Common myeloid progenitor, CD34-positive (primary cell): Measurements from ENCODE around the gene OS9.

ENCODE experiments used
- CTCF ChIA-PET: fragments of 350-600 bp; sonication (Branson Sonifier 250); formaldehyde crosslinking; loops from one replicate; lab custom pipeline; 2021; ENCODE audit warnings: antibody characterized with exemption; lab: Charles Lee
- POLR2A ChIA-PET: fragments of 350-600 bp; sonication (Branson Sonifier 250); formaldehyde crosslinking; loops from one replicate; lab custom pipeline; 2021; ENCODE audit warnings: antibody characterized with exemption; lab: Charles Lee
- DNase-seq, 3 donors: peaks; one replicate each; pipeline versions ENCODE4 v3.0.0 to v3.0.0-alpha.2; 2013
- H3K27ac ChIP-seq, 2 experiments: 1 replicate in 1 of 2; 2 replicates in 1 of 2; pipeline ENCODE4 v1.7.0; 2013; ENCODE audit warnings: inconsistent platforms in 2 of 2, low read length in 2 of 2, mild to moderate bottlenecking in 2 of 2, low read depth in 1 of 2, moderate library complexity in 1 of 2; ENCODE audit not compliant: severe bottlenecking in 2 of 2, insufficient read depth in 1 of 2, poor library complexity in 1 of 2
- H3K27me3 ChIP-seq, 5 experiments: replicated peaks in 2 of 5; 1 replicate in 3 of 5; 2 replicates in 2 of 5; pipeline versions ENCODE4 v1.6.1 to v1.7.0; 2013; ENCODE audit warnings: low read length in 4 of 5, mild to moderate bottlenecking in 2 of 5, moderate library complexity in 2 of 5, inconsistent platforms in 1 of 5; ENCODE audit not compliant: insufficient read depth in 5 of 5, control insufficient read depth in 4 of 5
- H3K36me3 ChIP-seq, 4 experiments: 1 replicate in 2 of 4; 2 replicates in 2 of 4; pipeline versions ENCODE4 v1.6.1 to v1.7.0; 2013; ENCODE audit warnings: low read length in 3 of 4, control low read depth in 1 of 4, mild to moderate bottlenecking in 1 of 4; ENCODE audit not compliant: control insufficient read depth in 4 of 4, insufficient read depth in 4 of 4
- H3K4me1 ChIP-seq, 4 experiments: 1 replicate in 3 of 4; 2 replicates in 1 of 4; pipeline versions ENCODE4 v1.6.1 to v1.7.1; 2013; ENCODE audit warnings: low read length in 3 of 4, mild to moderate bottlenecking in 3 of 4, control low read depth in 1 of 4, inconsistent platforms in 1 of 4, moderate library complexity in 1 of 4; ENCODE audit not compliant: control insufficient read depth in 4 of 4, insufficient read depth in 4 of 4; ENCODE audit errors: control extremely low read depth in 1 of 4
- H3K4me3 ChIP-seq, 7 experiments: 1 replicate in 4 of 7; 2 replicates in 3 of 7; pipeline versions ENCODE4 v1.5.1 to v1.7.0; 2013; ENCODE audit warnings: mild to moderate bottlenecking in 7 of 7, low read length in 6 of 7, moderate library complexity in 6 of 7, inconsistent platforms in 2 of 7, low read depth in 2 of 7, control low read depth in 1 of 7; ENCODE audit not compliant: insufficient read depth in 4 of 7, control insufficient read depth in 1 of 7; ENCODE audit errors: extremely low read depth in 1 of 7
- H3K9me3 ChIP-seq, 5 experiments: 1 replicate in 4 of 5; 2 replicates in 1 of 5; pipeline versions ENCODE4 v1.6.1 to v1.7.1; 2013; ENCODE audit warnings: low read length in 4 of 5, mild to moderate bottlenecking in 2 of 5, inconsistent platforms in 1 of 5, low read depth in 1 of 5, moderate library complexity in 1 of 5; ENCODE audit not compliant: control insufficient read depth in 4 of 5, insufficient read depth in 2 of 5; ENCODE audit errors: control extremely low read depth in 1 of 5
- WGBS: methylation state at CpG from one replicate; pipeline ENCODE4 v1.1.5; 2013; ENCODE audit not compliant: insufficient coverage; 5-methylcytosine and 5-hydroxymethylcytosine counted together

OS9 gene

DNA sequence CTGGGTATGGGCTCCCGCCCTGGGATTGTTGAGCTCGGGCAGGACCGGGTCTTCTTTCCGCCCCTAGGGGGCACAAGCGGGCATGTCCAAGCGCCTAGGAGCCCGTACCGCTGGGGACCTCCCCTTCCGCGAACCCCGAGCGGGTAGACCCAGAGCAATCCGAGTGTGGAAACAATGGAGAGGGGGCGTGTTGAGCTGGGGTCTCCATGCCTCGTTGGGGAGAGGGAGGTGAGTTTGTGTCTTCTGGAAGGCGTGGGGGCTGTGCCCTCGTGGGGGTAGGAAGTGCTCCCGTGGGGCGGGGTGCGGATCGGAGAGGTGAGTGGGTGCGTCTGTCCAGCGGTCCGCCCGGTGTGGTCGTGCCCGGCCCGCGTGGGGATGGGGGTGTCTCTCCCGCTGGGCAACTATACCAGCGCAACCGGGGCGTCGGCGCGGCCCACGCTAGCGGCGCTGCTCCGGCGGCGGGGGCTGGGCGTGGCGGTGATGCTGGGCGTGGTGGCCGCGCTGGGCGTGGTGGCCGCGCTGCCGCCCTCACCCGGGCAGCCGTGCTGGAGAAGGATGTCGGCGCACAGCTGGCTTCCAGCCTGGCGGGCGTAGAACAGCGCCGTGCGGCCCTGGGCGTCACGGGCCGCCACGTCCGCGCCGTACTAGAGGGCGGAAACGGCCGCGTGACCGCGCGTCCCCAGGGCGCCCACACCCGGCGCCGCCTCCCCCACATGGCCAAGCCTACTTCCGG, 32.4 kb downstream of the OS9 start:
- Histone ChIP-seq H3K4me1 (peaks cover 0 to 2% (median 0%) of the 10 kb centered on the region in 4 experiments), H3K27ac (no peak overlapping the region), H3K36me3 (peaks cover 9 to 82% (median 51%) of the 10 kb centered on the region in 4 experiments), H3K9me3 (no peaks in the 10 kb centered on the region), H3K27me3 (no peaks in the 10 kb centered on the region), H3K4me3 (peak overlapping the region in 1 of 7 experiments; percentile 43)
- DNase-seq: peak; percentile 22 to 65 (median 62)
- ChIA-PET CTCF (interaction anchor here (1.0 to 2.7 kb wide), 3 partner anchors 13 to 145 kb away, joined by 3 to 11 read pairs (median 10); partner anchors contain the start of gene AGAP2), POLR2A (no interaction called here)
- 93% methylated on average over 50 of the region's 79 CpGs for WGBS

GRCh38 chr12:57726884-57727757, 33.2 kb downstream of the OS9 start:
- ChIA-PET CTCF (interaction anchor here (1.5 to 2.7 kb wide), 3 partner anchors 12 to 28 kb away, joined by 4 to 11 read pairs (median 10); partner anchors contain the start of gene AGAP2), POLR2A (no interaction called here)
- no peak for DNase-seq
- Histone ChIP-seq H3K4me3 (no peak overlapping the region), H3K36me3 (peaks cover 4 to 82% (median 51%) of the 10 kb centered on the region in 4 experiments), H3K4me1 (peaks cover 0 to 2% (median 0%) of the 10 kb centered on the region in 4 experiments), H3K27ac (no peak overlapping the region), H3K9me3 (no peaks in the 10 kb centered on the region), H3K27me3 (no peaks in the 10 kb centered on the region)
- 98% methylated on average over 61 of the region's 76 CpGs for WGBS

DNA sequence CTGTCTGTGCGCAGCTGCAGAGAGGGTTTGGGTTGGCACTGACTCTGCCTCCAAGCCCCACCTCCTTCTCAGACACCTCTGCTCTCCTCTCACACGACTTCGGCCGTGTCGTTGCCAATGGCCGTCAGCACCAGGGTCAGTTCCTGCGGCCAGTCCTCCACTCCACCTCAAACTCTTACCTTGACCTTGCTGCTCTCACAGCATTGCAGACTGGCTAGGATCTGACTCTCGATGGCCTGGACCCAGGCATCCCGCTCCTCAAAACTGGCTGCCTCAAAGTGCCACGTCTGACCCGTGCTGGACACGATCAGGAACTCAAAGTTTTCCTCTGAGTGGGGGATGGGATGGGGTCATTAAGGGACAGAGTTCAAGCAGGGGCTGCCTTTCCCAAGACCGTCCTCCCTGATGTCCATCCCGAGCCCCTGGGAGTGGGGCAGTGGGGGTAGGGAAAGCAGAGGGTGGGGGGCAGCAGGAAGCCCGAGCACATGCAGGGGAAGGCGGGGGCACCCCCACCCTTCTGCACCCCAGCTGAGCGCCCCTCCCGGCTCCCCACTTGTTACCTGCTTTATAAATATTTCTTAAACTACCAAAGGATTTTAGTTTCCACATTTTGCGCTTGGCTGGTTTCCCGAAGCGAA, 33.9 kb downstream of the OS9 start:
- no peak overlapping the region for H3K4me3 ChIP-seq
- POLR2A ChIA-PET: interaction anchor here (0.7 kb wide), 1 partner anchor 14 kb away, joined by 4 read pairs; no protein-coding TSS in a partner anchor
- peaks cover 8 to 86% (median 56%) of the 10 kb centered on the region in 4 experiments for H3K36me3 ChIP-seq
- no peaks in the 10 kb centered on the region for H3K9me3 ChIP-seq
- H3K27me3 ChIP-seq: no peaks in the 10 kb centered on the region
- WGBS: over 99% methylated on average over 10 of the region's 21 CpGs
- no peak for DNase-seq
- CTCF ChIA-PET: interaction anchor here (1.5 to 2.7 kb wide), 4 partner anchors 11 to 29 kb away, joined by 4 to 10 read pairs (median 6); partner anchors contain the start of gene AGAP2
- H3K4me1 ChIP-seq: peaks cover 0 to 2% (median 0%) of the 10 kb centered on the region in 4 experiments
- no peak overlapping the region for H3K27ac ChIP-seq

DNA sequence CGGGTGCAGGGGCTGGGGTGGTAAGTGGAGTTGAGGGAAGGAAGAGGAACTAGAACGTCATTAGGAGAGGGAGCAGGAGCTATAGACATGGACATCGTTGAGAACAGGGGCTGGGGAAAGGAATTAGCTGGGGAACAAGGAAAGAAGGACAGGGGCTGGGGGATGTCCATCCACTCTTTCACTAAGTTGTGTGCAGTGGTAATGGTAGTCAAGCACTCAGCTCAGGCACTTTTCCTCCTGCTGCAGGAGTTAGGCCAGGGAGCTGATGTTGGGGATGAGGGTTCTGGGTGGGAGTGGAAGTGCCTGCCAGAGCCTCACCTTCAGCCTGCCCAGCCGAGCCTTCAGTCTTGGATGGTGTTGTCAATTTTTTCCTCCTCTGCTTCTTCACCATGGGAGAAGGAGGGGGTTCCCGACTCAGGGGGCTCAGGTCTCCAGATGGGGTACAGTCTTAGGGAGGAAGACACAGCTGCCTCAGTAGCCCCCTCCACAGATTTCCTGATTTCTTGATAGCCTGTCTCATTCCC, 35.5 kb downstream of the OS9 start:
- POLR2A ChIA-PET: no interaction called here
- Histone ChIP-seq H3K4me1 (peaks cover 0 to 2% (median 0%) of the 10 kb centered on the region in 4 experiments), H3K4me3 (no peak overlapping the region), H3K27me3 (no peaks in the 10 kb centered on the region), H3K9me3 (no peaks in the 10 kb centered on the region), H3K36me3 (peaks cover 12 to 90% (median 70%) of the 10 kb centered on the region in 4 experiments), H3K27ac (no peak overlapping the region)
- WGBS: 65% methylated on average over 3 of the region's 5 CpGs
- DNase-seq: no peak
- CTCF ChIA-PET: interaction anchor here (0.6 to 2.7 kb wide), 4 partner anchors 12 to 481 kb away, joined by 3 to 9 read pairs (median 4); no protein-coding TSS in a partner anchor

GRCh38 chr12:57730336-57731067, 36.6 kb downstream of the OS9 start:
- no peaks in the 10 kb centered on the region for H3K9me3 ChIP-seq
- H3K36me3 ChIP-seq: peaks cover 14 to 95% (median 79%) of the 10 kb centered on the region in 4 experiments
- 97% methylated on average over 7 of the region's 13 CpGs for WGBS
- CTCF ChIA-PET: interaction anchor here (2.7 kb wide), 1 partner anchor 11 kb away, joined by 9 read pairs; no protein-coding TSS in a partner anchor
- DNase-seq: no peak
- no peak overlapping the region for H3K4me3 ChIP-seq
- H3K4me1 ChIP-seq: no peaks in the 10 kb centered on the region
- POLR2A ChIA-PET: interaction anchor here (1.2 kb wide), 1 partner anchor 10 kb away, joined by 7 read pairs; no protein-coding TSS in a partner anchor
- no peaks in the 10 kb centered on the region for H3K27me3 ChIP-seq
- no peak overlapping the region for H3K27ac ChIP-seq
